ENCODE measurements around the gene CHIT1.
A peak's percentile ranks its signal among the peaks of the same experiment; 100 is the strongest.

The CHIT1 gene

DNA sequence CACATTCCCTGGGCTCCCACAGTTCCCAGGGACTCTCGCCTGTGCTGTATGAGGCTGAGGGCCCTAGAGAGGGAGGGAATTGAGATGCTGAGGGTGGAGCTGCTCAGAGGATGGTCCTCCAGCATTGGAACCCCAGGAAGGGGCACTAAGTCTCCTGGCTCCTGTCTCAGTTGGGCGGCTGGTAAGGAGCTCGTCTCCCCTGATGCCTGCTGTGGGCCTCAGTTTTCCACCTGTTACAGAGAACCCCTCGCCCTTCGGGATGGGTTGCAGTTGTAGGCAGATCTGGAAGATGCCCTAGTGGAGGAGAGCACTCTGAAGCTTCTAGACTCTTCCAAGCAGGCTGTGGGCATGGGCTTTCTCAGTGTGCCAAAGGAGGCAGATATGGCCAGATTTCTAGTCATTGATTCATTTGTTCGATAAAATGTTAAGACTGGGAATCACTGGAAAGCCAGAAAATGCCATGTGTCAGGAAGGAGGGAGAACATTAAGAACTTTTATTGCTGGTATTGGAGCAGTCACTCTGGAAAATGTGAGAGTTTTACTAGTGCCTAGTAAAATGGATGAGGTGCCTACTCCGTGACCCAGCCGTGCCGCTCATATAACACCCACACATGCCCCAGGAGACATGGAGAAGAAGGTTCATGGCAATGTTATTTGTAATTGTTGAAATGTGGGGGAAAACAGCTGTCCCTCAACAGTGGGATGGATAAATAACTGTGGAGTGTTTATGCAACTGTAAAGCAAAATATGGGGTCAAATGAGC, 53.0 kb downstream of the CHIT1 start:
- Histone ChIP-seq H2AK5ac (ENCODE audit: low read depth, low read length) (peak overlapping the region; percentile 78), H3K27me3 (ENCODE audit: control insufficient read depth in 3 of 3, insufficient read depth in 3 of 3, low read depth in 1 of 3, low read length in 3 of 3) (peaks cover 0 to 9% (median 0%) of the 10 kb centered on the region in 3 experiments), H2BK120ac (ENCODE audit: low read depth, low read length) (peak overlapping the region; percentile 45), H3K18ac (ENCODE audit: low read length) (peak overlapping the region; percentile 40), H3K9ac (ENCODE audit: low read depth, low read length, poor library complexity) (peak overlapping the region; percentile 9), H2BK12ac (ENCODE audit: low read length) (no peak overlapping the region), H3K23ac (ENCODE audit: low read depth, low read length, poor library complexity) (no peak overlapping the region), H3K14ac (ENCODE audit: low read length) (no peak overlapping the region), H4K8ac (ENCODE audit: low read depth, low read length) (no peak overlapping the region), H3K4me2 (ENCODE audit: insufficient read depth, low read length, poor library complexity, severe bottlenecking) (no peak overlapping the region), H2BK5ac (ENCODE audit: low read length) (peak overlapping the region; percentile 4), H3K4me1 (ENCODE audit: control insufficient read depth in 2 of 2, insufficient read depth in 1 of 2, low read depth in 1 of 2, low read length in 2 of 2) (peaks cover 17 to 31% of the 10 kb centered on the region in 2 donors), H3K9me3 (replicated peaks in 1 of 2; ENCODE audit: control insufficient read depth in 2 of 2, insufficient read depth in 1 of 2, low read depth in 1 of 2, low read length in 2 of 2) (no peaks in the 10 kb centered on the region), H3K36me3 (replicated peaks in 1 of 2; ENCODE audit: control insufficient read depth in 2 of 2, insufficient read depth in 2 of 2, low read length in 2 of 2) (no peaks in the 10 kb centered on the region), H3K27ac (replicated peaks; ENCODE audit: low read length) (no peak overlapping the region), H2AFZ (ENCODE audit: low read length) (no peak overlapping the region), H4K91ac (ENCODE audit: low read depth, low read length, poor library complexity) (no peak overlapping the region), H3K79me1 (ENCODE audit: low read depth, low read length) (no peaks in the 10 kb centered on the region), H3K4me3 (ENCODE audit: low read length in 2 of 2) (no peak overlapping the region), H3K4ac (ENCODE audit: low read length) (no peak overlapping the region), H2BK15ac (ENCODE audit: low read length) (peak overlapping the region; percentile 59)
- no peak for DNase-seq (ENCODE audit: low spot score)
- no CpG with 5 or more reads among the region's 9 CpGs for WGBS, 2 donors (ENCODE audit: extremely low coverage in 2 of 2, insufficient read length in 2 of 2, insufficient replicate concordance in 1 of 2)

DNA sequence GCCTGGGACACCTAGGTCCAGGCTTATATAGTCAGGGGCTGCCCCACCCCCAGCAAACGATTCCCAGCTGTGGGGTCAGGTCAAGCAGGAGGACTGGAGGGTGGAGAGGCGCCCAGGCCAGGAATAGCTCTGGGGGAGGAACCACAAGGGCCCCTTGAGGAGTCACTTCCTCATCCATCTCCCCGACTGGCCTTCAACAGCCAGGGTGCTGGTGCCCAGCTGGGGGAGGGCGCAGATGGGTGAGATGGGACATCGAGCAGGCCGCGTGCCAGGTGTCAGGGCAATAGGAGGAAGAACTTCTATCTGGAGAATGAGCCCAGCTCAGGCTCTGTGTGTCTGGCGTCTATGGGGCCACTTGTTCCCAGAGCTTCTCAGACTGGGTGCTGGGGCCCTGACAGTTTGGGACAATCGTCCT, 53.6 kb downstream of the CHIT1 start:
- H3K9ac ChIP-seq (ENCODE audit: low read depth, low read length, poor library complexity) = no peak overlapping the region
- peak overlapping the region; percentile 78 for H2AK5ac ChIP-seq (ENCODE audit: low read depth, low read length)
- peaks cover 0 to 9% (median 0%) of the 10 kb centered on the region in 3 experiments for H3K27me3 ChIP-seq (ENCODE audit: control insufficient read depth in 3 of 3, insufficient read depth in 3 of 3, low read depth in 1 of 3, low read length in 3 of 3)
- peak overlapping the region; percentile 40 for H3K18ac ChIP-seq (ENCODE audit: low read length)
- H3K14ac ChIP-seq (ENCODE audit: low read length) = no peak overlapping the region
- H3K4ac ChIP-seq (ENCODE audit: low read length) = no peak overlapping the region
- H2BK12ac ChIP-seq (ENCODE audit: low read length) = no peak overlapping the region
- H3K9me3 ChIP-seq (replicated peaks in 1 of 2; ENCODE audit: control insufficient read depth in 2 of 2, insufficient read depth in 1 of 2, low read depth in 1 of 2, low read length in 2 of 2) = no peaks in the 10 kb centered on the region
- H4K8ac ChIP-seq (ENCODE audit: low read depth, low read length) = no peak overlapping the region
- H2BK5ac ChIP-seq (ENCODE audit: low read length) = peak overlapping the region; percentile 4
- H3K4me1 ChIP-seq (ENCODE audit: control insufficient read depth in 2 of 2, insufficient read depth in 1 of 2, low read depth in 1 of 2, low read length in 2 of 2) = peaks cover 17 to 31% of the 10 kb centered on the region in 2 donors
- H3K4me2 ChIP-seq (ENCODE audit: insufficient read depth, low read length, poor library complexity, severe bottlenecking) = no peak overlapping the region
- no peak overlapping the region for H4K91ac ChIP-seq (ENCODE audit: low read depth, low read length, poor library complexity)
- H3K79me1 ChIP-seq (ENCODE audit: low read depth, low read length) = no peaks in the 10 kb centered on the region
- H3K4me3 ChIP-seq (ENCODE audit: low read length in 2 of 2) = no peak overlapping the region
- DNase-seq (ENCODE audit: low spot score) = no peak
- no peaks in the 10 kb centered on the region for H3K36me3 ChIP-seq (replicated peaks in 1 of 2; ENCODE audit: control insufficient read depth in 2 of 2, insufficient read depth in 2 of 2, low read length in 2 of 2)
- peak overlapping the region; percentile 45 for H2BK120ac ChIP-seq (ENCODE audit: low read depth, low read length)
- peak overlapping the region; percentile 59 for H2BK15ac ChIP-seq (ENCODE audit: low read length)
- no CpG with 5 or more reads among the region's 9 CpGs for WGBS, 2 donors (ENCODE audit: extremely low coverage in 2 of 2, insufficient read length in 2 of 2, insufficient replicate concordance in 1 of 2)
- H3K27ac ChIP-seq (replicated peaks; ENCODE audit: low read length) = no peak overlapping the region
- no peak overlapping the region for H2AFZ ChIP-seq (ENCODE audit: low read length)
- H3K23ac ChIP-seq (ENCODE audit: low read depth, low read length, poor library complexity) = no peak overlapping the region

DNA sequence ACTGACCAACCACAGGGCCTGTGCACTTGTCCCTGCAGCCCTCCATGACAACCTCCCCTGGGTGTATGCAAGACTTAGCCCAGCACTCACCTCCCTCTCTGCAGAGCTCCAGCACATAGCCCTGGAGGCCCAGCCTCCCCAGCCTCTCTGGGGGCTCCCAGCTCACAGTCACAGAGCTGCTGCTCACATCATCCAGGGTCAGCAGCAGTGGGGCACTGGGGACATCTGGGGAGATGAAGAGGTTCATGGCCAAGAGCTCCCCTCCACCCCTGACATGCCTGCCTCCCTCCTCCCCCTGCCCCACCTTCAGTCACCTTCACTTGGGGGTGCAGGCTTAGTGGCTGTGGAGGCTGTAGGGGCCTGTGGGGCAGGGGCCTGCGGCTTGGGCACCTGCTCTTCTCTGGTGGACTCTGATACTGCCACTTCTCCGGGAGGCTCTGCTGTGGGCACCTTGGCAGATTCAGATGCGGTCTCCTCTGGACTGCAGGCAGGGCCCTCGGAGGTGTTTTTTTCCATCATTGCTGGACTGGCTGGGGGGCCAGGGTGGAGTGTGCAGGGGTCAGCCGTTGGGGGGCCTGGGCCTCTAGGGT, 54.1 kb downstream of the CHIT1 start, which contains the start of gene MYBPH:
MYBPH (minus strand) TSS at position 590 of the 590 bp plus-strand sequence; CDS start at position 519, 71 bp downstream.
- Histone ChIP-seq H2BK15ac (ENCODE audit: low read length) (peak within 1 kb of the TSS; percentile 59), H3K9ac (ENCODE audit: low read depth, low read length, poor library complexity) (peak within 1 kb of the TSS; percentile 9), H3K27ac (replicated peaks; ENCODE audit: low read length) (no peak within 1 kb of the TSS), H3K18ac (ENCODE audit: low read length) (peak within 1 kb of the TSS; percentile 40), H3K23ac (ENCODE audit: low read depth, low read length, poor library complexity) (no peak within 1 kb of the TSS), H3K36me3 (replicated peaks in 1 of 2; ENCODE audit: control insufficient read depth in 2 of 2, insufficient read depth in 2 of 2, low read length in 2 of 2) (no peaks in the 10 kb centered on the region), H2BK120ac (ENCODE audit: low read depth, low read length) (peak within 1 kb of the TSS; percentile 45), H3K27me3 (ENCODE audit: control insufficient read depth in 3 of 3, insufficient read depth in 3 of 3, low read depth in 1 of 3, low read length in 3 of 3) (peaks cover 0 to 9% (median 0%) of the 10 kb centered on the region in 3 experiments), H3K4ac (ENCODE audit: low read length) (no peak within 1 kb of the TSS), H2AFZ (ENCODE audit: low read length) (no peak within 1 kb of the TSS), H3K4me2 (ENCODE audit: insufficient read depth, low read length, poor library complexity, severe bottlenecking) (no peak within 1 kb of the TSS), H3K4me1 (ENCODE audit: control insufficient read depth in 2 of 2, insufficient read depth in 1 of 2, low read depth in 1 of 2, low read length in 2 of 2) (peaks cover 17 to 31% of the 10 kb centered on the region in 2 donors), H4K91ac (ENCODE audit: low read depth, low read length, poor library complexity) (no peak within 1 kb of the TSS), H2BK5ac (ENCODE audit: low read length) (peak within 1 kb of the TSS; percentile 4), H2BK12ac (ENCODE audit: low read length) (no peak within 1 kb of the TSS), H3K79me1 (ENCODE audit: low read depth, low read length) (no peaks in the 10 kb centered on the region), H2AK5ac (ENCODE audit: low read depth, low read length) (peak within 1 kb of the TSS; percentile 78), H3K4me3 (ENCODE audit: low read length in 2 of 2) (no peak within 1 kb of the TSS), H3K14ac (ENCODE audit: low read length) (no peak within 1 kb of the TSS), H4K8ac (ENCODE audit: low read depth, low read length) (no peak within 1 kb of the TSS), H3K9me3 (replicated peaks in 1 of 2; ENCODE audit: control insufficient read depth in 2 of 2, insufficient read depth in 1 of 2, low read depth in 1 of 2, low read length in 2 of 2) (no peaks in the 10 kb centered on the region)
- no CpG with 5 or more reads among the region's 5 CpGs for WGBS, 2 donors (ENCODE audit: extremely low coverage in 2 of 2, insufficient read length in 2 of 2, insufficient replicate concordance in 1 of 2)
- DNase-seq (ENCODE audit: low spot score) = no peak

DNA sequence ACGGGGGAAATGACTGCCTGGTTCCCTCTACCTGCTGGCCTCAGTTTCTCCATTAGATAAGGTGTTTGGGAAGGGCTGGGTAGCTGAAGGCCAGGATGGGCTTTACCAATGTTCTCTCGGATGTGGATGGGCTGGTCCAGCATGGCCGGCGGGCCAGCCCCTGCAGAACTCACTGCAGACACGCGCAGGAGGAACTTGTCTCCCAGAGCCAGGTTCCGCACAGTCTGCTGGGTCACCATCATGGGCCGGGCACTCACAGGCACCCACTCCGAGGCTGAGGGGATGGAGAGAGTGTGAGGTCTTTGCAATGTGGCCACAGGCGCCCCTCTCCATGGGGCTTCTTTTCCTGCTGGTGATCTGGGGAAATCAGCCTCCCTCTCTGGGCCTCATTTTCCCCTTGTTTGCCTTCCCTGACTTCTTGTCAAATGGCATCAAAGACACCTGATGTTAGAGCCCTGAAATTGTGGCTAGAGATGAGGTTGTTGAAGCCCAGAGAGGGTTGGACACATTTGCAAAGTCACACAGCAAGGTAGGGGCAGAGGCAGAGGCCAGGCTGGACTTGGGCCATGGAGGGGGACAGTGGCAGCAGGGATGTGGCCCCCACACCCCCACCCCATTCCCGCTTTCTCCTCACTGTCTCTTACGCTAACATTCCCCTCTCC, 55.0 kb downstream of the CHIT1 start:
- no peaks in the 10 kb centered on the region for H3K9me3 ChIP-seq (replicated peaks in 1 of 2; ENCODE audit: control insufficient read depth in 2 of 2, insufficient read depth in 1 of 2, low read depth in 1 of 2, low read length in 2 of 2)
- H2BK12ac ChIP-seq (ENCODE audit: low read length) = no peak overlapping the region
- peak overlapping the region; percentile 60 for H2AK5ac ChIP-seq (ENCODE audit: low read depth, low read length)
- H4K8ac ChIP-seq (ENCODE audit: low read depth, low read length) = no peak overlapping the region
- peaks cover 0 to 9% (median 0%) of the 10 kb centered on the region in 3 experiments for H3K27me3 ChIP-seq (ENCODE audit: control insufficient read depth in 3 of 3, insufficient read depth in 3 of 3, low read depth in 1 of 3, low read length in 3 of 3)
- no peak overlapping the region for H2BK5ac ChIP-seq (ENCODE audit: low read length)
- no peaks in the 10 kb centered on the region for H3K79me1 ChIP-seq (ENCODE audit: low read depth, low read length)
- no peak overlapping the region for H3K14ac ChIP-seq (ENCODE audit: low read length)
- H3K9ac ChIP-seq (ENCODE audit: low read depth, low read length, poor library complexity) = peak overlapping the region; percentile 18
- no peak overlapping the region for H2BK120ac ChIP-seq (ENCODE audit: low read depth, low read length)
- no peak overlapping the region for H4K91ac ChIP-seq (ENCODE audit: low read depth, low read length, poor library complexity)
- no peak overlapping the region for H3K4me2 ChIP-seq (ENCODE audit: insufficient read depth, low read length, poor library complexity, severe bottlenecking)
- WGBS, 2 donors (ENCODE audit: extremely low coverage in 2 of 2, insufficient read length in 2 of 2, insufficient replicate concordance in 1 of 2) = no CpG with 5 or more reads among the region's 12 CpGs
- H3K4me3 ChIP-seq (ENCODE audit: low read length in 2 of 2) = no peak overlapping the region
- H2BK15ac ChIP-seq (ENCODE audit: low read length) = no peak overlapping the region
- H3K4me1 ChIP-seq (ENCODE audit: control insufficient read depth in 2 of 2, insufficient read depth in 1 of 2, low read depth in 1 of 2, low read length in 2 of 2) = peaks cover 17 to 25% of the 10 kb centered on the region in 2 donors
- no peak overlapping the region for H3K27ac ChIP-seq (replicated peaks; ENCODE audit: low read length)
- DNase-seq (ENCODE audit: low spot score) = no peak
- H3K4ac ChIP-seq (ENCODE audit: low read length) = no peak overlapping the region
- no peak overlapping the region for H3K23ac ChIP-seq (ENCODE audit: low read depth, low read length, poor library complexity)
- peak overlapping the region; percentile 63 for H3K18ac ChIP-seq (ENCODE audit: low read length)
- no peaks in the 10 kb centered on the region for H3K36me3 ChIP-seq (replicated peaks in 1 of 2; ENCODE audit: control insufficient read depth in 2 of 2, insufficient read depth in 2 of 2, low read length in 2 of 2)
- no peak overlapping the region for H2AFZ ChIP-seq (ENCODE audit: low read length)

Data from neuronal stem cell (in vitro differentiated cells).